Lower lobe of right lung (tissue), 2 donors: ENCODE data around the gene TRIAP1. TPM values are rescaled to one million over a fixed set of nuclear protein-coding genes. Genes with fewer than 3 reads are reported as not detected.

Source experiments
- ATAC-seq, 2 donors: fragments of 200-7000 bp; cut with Tn5 transposase; one replicate each; pipeline ENCODE4 v1.9.1; 2020 to 2022; ENCODE audit warnings: mild to moderate bottlenecking in 2 of 2, moderate library complexity in 2 of 2
- DNase-seq: peaks from one replicate; pipeline ENCODE4 v3.0.0-alpha.2; 2020
- H3K27ac ChIP-seq: fragments of 200-600 bp; one replicate; pipeline ENCODE4 v1.8.0; 2022
- H3K27me3 ChIP-seq: fragments of 200-600 bp; one replicate; pipeline ENCODE4 v1.8.0; 2022; ENCODE audit warnings: low read depth
- H3K36me3 ChIP-seq: fragments of 200-600 bp; one replicate; pipeline ENCODE4 v1.8.0; 2022; ENCODE audit warnings: mild to moderate bottlenecking
- H3K4me1 ChIP-seq: fragments of 200-600 bp; one replicate; pipeline ENCODE4 v1.8.0; 2022
- H3K4me3 ChIP-seq: fragments of 200-600 bp; one replicate; pipeline ENCODE4 v1.8.0; 2022; ENCODE audit warnings: mild to moderate bottlenecking
- H3K9me3 ChIP-seq: fragments of 200-600 bp; one replicate; pipeline ENCODE4 v1.8.0; 2022
- intact Hi-C: fragments of 100-400 bp; cut with DNase I; formaldehyde crosslinking; loops from one replicate; pipeline ENCODE4 v1.11.0; 2022
- total RNA-seq: library from RNA; stranded (reverse); fragmentation: NEBNext Ultra II Directional; extraction: Animal tissue kit (Norgen Biotek cat#: 25700); gene quantifications from one replicate; pipeline ENCODE4 v1.2.1, GENCODE V29; 2021
- TF ChIP-seq, protein P1 (sequence below): fragments of 200-600 bp; IDR thresholded peaks from one replicate; pipeline ENCODE4 v1.8.0; 2022; ENCODE audit warnings: antibody characterized with exemption, mild to moderate bottlenecking
- donor health status: DM: no; HTN: yes; CAD: no; lungs with severe emphysema.

The TRIAP1 gene
- total RNA-seq, 1 donor from 2014 or later = 20.4 TPM

DNA sequence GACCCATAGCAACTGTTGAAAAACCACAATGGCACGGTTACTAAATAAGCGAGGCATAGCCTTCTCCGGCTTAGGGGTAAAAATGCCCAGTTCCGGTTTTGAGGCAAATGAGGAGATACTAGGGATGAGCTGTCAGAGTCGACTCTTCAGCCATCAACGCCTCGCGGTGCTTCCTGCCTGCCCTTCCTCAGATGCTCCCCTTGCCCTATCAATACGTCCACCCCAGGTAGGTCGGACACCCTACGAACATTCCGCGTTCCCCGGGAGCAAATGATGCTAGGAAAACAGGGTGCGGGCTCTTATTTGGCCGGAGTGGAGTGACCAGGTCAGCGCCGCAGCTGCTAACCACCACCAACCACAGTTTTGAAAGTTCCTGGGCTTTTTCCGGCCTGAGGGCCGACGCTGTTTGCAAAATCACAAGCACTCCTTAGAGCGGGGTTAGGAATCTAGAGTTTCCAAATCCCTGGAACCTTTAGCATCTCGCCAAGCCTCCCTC is 22.2 kb upstream of the TRIAP1 start:
- no peaks in the 10 kb centered on the region for H3K27me3 ChIP-seq
- DNase-seq (peak; percentile 58), ATAC-seq (peak; percentile 29 to 44)
- intact Hi-C loops = no loop called here
- H3K4me3 ChIP-seq = peak overlapping the region; percentile 93
- peaks cover 43% of the 10 kb centered on the region for H3K36me3 ChIP-seq
- H3K4me1 ChIP-seq = peaks cover 36% of the 10 kb centered on the region
- TF ChIP-seq, protein P1, sequence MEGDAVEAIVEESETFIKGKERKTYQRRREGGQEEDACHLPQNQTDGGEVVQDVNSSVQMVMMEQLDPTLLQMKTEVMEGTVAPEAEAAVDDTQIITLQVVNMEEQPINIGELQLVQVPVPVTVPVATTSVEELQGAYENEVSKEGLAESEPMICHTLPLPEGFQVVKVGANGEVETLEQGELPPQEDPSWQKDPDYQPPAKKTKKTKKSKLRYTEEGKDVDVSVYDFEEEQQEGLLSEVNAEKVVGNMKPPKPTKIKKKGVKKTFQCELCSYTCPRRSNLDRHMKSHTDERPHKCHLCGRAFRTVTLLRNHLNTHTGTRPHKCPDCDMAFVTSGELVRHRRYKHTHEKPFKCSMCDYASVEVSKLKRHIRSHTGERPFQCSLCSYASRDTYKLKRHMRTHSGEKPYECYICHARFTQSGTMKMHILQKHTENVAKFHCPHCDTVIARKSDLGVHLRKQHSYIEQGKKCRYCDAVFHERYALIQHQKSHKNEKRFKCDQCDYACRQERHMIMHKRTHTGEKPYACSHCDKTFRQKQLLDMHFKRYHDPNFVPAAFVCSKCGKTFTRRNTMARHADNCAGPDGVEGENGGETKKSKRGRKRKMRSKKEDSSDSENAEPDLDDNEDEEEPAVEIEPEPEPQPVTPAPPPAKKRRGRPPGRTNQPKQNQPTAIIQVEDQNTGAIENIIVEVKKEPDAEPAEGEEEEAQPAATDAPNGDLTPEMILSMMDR = no peak
- peak overlapping the region; percentile 94 for H3K27ac ChIP-seq
- H3K9me3 ChIP-seq = no peaks in the 10 kb centered on the region

DNA sequence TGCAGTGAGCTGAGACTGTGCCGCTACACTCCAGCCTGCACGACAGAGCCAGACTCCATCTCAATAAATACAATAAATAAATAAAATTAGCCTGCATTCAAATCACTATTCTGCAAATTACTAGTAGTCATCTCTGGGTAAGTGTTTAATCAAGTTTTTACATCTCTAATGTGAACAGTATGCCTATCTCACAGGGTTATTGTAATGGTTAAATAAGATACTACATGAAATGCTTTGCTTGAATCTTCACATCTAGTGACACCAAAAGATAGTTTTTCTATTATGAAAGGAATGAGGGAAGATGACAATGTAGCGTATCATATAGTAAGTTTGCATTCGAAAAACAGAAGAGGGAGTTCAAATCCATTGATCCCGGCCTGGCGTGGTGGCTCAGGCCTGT is 21.3 kb upstream of the TRIAP1 start:
- H3K9me3 ChIP-seq = no peaks in the 10 kb centered on the region
- no peak overlapping the region for H3K4me3 ChIP-seq
- no peak overlapping the region for H3K27ac ChIP-seq
- H3K36me3 ChIP-seq = peaks cover 52% of the 10 kb centered on the region
- intact Hi-C loops = no loop called here
- no peak for DNase-seq
- ATAC-seq = no peak
- H3K4me1 ChIP-seq = peaks cover 36% of the 10 kb centered on the region
- H3K27me3 ChIP-seq = no peaks in the 10 kb centered on the region
- TF ChIP-seq, protein P1 = no peak

DNA sequence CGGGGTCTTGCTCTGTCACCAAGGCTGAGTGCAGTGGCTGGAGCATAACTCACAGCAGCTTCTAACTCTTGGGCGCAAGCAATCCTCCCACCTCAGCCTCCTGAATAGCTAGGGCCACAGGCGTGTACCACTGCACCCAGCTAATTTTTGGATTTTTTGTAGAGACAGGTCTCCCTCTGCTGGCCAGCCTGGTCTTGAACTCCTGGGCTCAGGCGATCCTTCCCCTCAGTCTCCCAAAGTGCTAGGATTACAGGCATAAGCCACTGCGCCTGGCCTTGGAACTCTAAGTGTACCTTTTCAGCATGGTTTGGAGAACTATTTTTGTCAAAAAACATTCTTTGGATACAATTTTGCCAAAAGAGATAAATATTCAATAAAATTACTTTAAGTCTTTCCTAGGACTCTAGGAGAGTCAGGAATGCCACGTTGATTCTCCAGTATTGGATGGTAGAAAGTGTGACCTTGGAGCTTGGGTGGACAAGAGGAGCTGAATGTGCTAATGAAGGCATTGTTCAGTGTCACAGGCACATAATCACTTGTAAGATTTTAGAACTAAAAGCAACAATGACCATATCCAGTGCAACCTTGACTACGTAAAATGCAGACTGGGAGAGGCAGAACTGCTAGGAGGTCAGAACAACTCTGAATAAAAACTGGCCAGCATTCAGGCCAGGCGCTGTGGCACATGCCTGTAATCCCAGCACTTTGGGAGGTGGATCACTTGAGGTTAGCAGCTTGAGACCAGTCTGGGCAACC is 20.6 kb upstream of the TRIAP1 start:
- intact Hi-C loops = no loop called here
- peaks cover 36% of the 10 kb centered on the region for H3K4me1 ChIP-seq
- no peak for ATAC-seq

GRCh38 chr12:120465756-120466155 is 19.6 kb upstream of the TRIAP1 start:
- H3K27me3 ChIP-seq = no peaks in the 10 kb centered on the region
- DNase-seq (no peak), ATAC-seq (no peak)
- H3K4me3 ChIP-seq = no peak overlapping the region
- intact Hi-C loops = no loop called here
- H3K27ac ChIP-seq = no peak overlapping the region
- H3K36me3 ChIP-seq = peaks cover 69% of the 10 kb centered on the region
- TF ChIP-seq, protein P1 = no peak
- H3K9me3 ChIP-seq = no peaks in the 10 kb centered on the region
- H3K4me1 ChIP-seq = peaks cover 36% of the 10 kb centered on the region

More for the DNA sequence above, 20.6 kb upstream of the TRIAP1 start:
- H3K9me3 ChIP-seq = no peaks in the 10 kb centered on the region
- H3K36me3 ChIP-seq = peaks cover 59% of the 10 kb centered on the region
- no peaks in the 10 kb centered on the region for H3K27me3 ChIP-seq
- no peak for DNase-seq
- H3K27ac ChIP-seq = no peak overlapping the region
- H3K4me3 ChIP-seq = no peak overlapping the region
- TF ChIP-seq, protein P1 = peak; percentile 50

GRCh38 chr12:120463712-120464111 is 17.5 kb upstream of the TRIAP1 start:
- TF ChIP-seq, protein P1 = no peak
- H3K27ac ChIP-seq = no peak overlapping the region
- H3K36me3 ChIP-seq = peaks cover 89% of the 10 kb centered on the region
- DNase-seq (no peak), ATAC-seq (no peak)
- H3K4me3 ChIP-seq = no peak overlapping the region
- intact Hi-C loops = no loop called here
- peaks cover 27% of the 10 kb centered on the region for H3K4me1 ChIP-seq
- H3K9me3 ChIP-seq = no peaks in the 10 kb centered on the region
- H3K27me3 ChIP-seq = no peaks in the 10 kb centered on the region
